Esophagus squamous epithelium (tissue), 5 donors: ENCODE measurements around the gene COG2. TPM values are rescaled to one million over a fixed set of nuclear protein-coding genes. Genes with fewer than 3 reads are reported as not detected.

ENCODE experiments used
- DNase-seq: peaks from one replicate; lab custom pipeline; 2025; lab: John Stamatoyannopoulos, UW
- H3K27ac ChIP-seq, 4 donors: fragments of 200-600 bp; sonication (generic); one replicate each; pipeline ENCODE4 v1.5.1; 2016 to 2019; ENCODE audit warnings: mild to moderate bottlenecking in 1 of 4
- H3K27me3 ChIP-seq, 4 donors: fragments of 200-600 bp; sonication (generic); 1 replicate in 3 of 4; 2 replicates in 1 of 4; pipeline versions ENCODE4 v1.5.1 to v1.6.0; 2017 to 2021; ENCODE audit warnings: antibody characterized with exemption in 1 of 4
- H3K36me3 ChIP-seq, 3 donors: fragments of 200-600 bp; sonication (generic); one replicate each; pipeline ENCODE4 v1.5.1; 2016 to 2019
- H3K4me1 ChIP-seq, 3 donors: fragments of 200-600 bp; sonication (generic); one replicate each; pipeline ENCODE4 v1.5.1; 2017 to 2019
- H3K4me3 ChIP-seq, 4 donors: fragments of 200-600 bp; sonication (generic); 1 replicate in 3 of 4; 2 replicates in 1 of 4; pipeline ENCODE4 v1.5.1; 2016 to 2019; ENCODE audit warnings: mild to moderate bottlenecking in 2 of 4, moderate library complexity in 1 of 4
- H3K9me3 ChIP-seq, 3 donors: fragments of 200-600 bp; sonication (generic); one replicate each; pipeline ENCODE4 v1.5.1; 2016 to 2019
- CTCF ChIP-seq, 6 experiments: fragments of 450-650 bp in 4 of 6; fragments of 200-600 bp in 2 of 6; sonication (generic) in 2 of 6; IDR thresholded peaks; one replicate each; pipeline ENCODE4 v1.5.1; 2016 to 2019; ENCODE audit warnings: antibody characterized with exemption in 6 of 6, mild to moderate bottlenecking in 4 of 6, moderate library complexity in 4 of 6
- POLR2A ChIP-seq, 4 donors: fragments of 450-650 bp; IDR thresholded peaks; one replicate each; pipeline ENCODE4 v1.6.1; 2017; ENCODE audit warnings: antibody characterized with exemption in 4 of 4, mild to moderate bottlenecking in 4 of 4, moderate library complexity in 3 of 4
- WGBS, 2 donors: methylation state at CpG; one replicate each; pipeline ENCODE4 v1.1.5; 2018; 5-methylcytosine and 5-hydroxymethylcytosine counted together
- intact Hi-C: fragments of 100-400 bp; cut with DNase I; formaldehyde crosslinking; loops from one replicate; pipeline ENCODE4 v1.15.0; 2022
- total RNA-seq, 4 donors: library from RNA; depleted of rRNA; stranded (reverse); fragments of >200 nt; gene quantifications; one replicate each; pipeline ENCODE4 v1.1.0, GENCODE V29; 2016
- donor health status: DM: yes; HTN: yes; CAD: no.

The COG2 gene
- total RNA-seq, 4 donors from 2014 or later: 12.7 to 27.7 (median 18.5) TPM

- no peaks in the 10 kb centered on the region for H3K9me3 ChIP-seq
- peaks cover 0 to 45% (median 4%) of the 10 kb centered on the region in 3 donors for H3K36me3 ChIP-seq
- 94 to 100% methylated on average over 2 of the region's 2 CpGs for WGBS, 2 donors
- DNase-seq: no peak
- H3K4me1 ChIP-seq: no peaks in the 10 kb centered on the region
- TF ChIP-seq CTCF (IDR thresholded peaks at IDR 0.05): no peak
- TF ChIP-seq POLR2A (IDR thresholded peaks at IDR 0.05): no peak
- intact Hi-C loops: no loop called here
- no peak overlapping the region for H3K4me3 ChIP-seq
- no peaks in the 10 kb centered on the region for H3K27me3 ChIP-seq
- no peak overlapping the region for H3K27ac ChIP-seq
Measured at GRCh38 chr1:230658691-230659090, 16.4 kb downstream of the COG2 start.

GRCh38 chr1:230661976-230662375 is 19.7 kb downstream of the COG2 start:
- intact Hi-C loops: no loop called here
- H3K27me3 ChIP-seq: no peaks in the 10 kb centered on the region
- TF ChIP-seq CTCF (IDR thresholded peaks at IDR 0.05): no peak
- TF ChIP-seq POLR2A (IDR thresholded peaks at IDR 0.05): no peak
- H3K4me3 ChIP-seq: no peak overlapping the region
- H3K9me3 ChIP-seq: no peaks in the 10 kb centered on the region
- no peaks in the 10 kb centered on the region for H3K4me1 ChIP-seq
- no peak overlapping the region for H3K27ac ChIP-seq
- 76 to 85% methylated on average over 4 of the region's 4 CpGs for WGBS, 2 donors
- peaks cover 6 to 77% (median 14%) of the 10 kb centered on the region in 3 donors for H3K36me3 ChIP-seq
- DNase-seq: no peak

GRCh38 chr1:230668227-230668626 is 25.9 kb downstream of the COG2 start:
- Histone ChIP-seq H3K4me3 (no peak overlapping the region), H3K36me3 (peaks cover 2 to 98% (median 14%) of the 10 kb centered on the region in 3 donors), H3K4me1 (no peaks in the 10 kb centered on the region), H3K27me3 (no peaks in the 10 kb centered on the region), H3K27ac (no peak overlapping the region), H3K9me3 (no peaks in the 10 kb centered on the region)
- DNase-seq: no peak
- intact Hi-C loops: no loop called here
- TF ChIP-seq CTCF (IDR thresholded peaks at IDR 0.05) (no peak), POLR2A (IDR thresholded peaks at IDR 0.05) (no peak)
- WGBS, 2 donors: 89 to 92% methylated on average over 6 of the region's 6 CpGs

GRCh38 chr1:230669543-230669942 is 27.3 kb downstream of the COG2 start:
- 94% methylated on average over 8 of the region's 8 CpGs for WGBS, 2 donors

GRCh38 chr1:230674581-230674980 is 32.3 kb downstream of the COG2 start:
- no peak overlapping the region for H3K4me3 ChIP-seq
- WGBS, 2 donors: 98 to 100% methylated on average over 2 of the region's 2 CpGs
- no peaks in the 10 kb centered on the region for H3K4me1 ChIP-seq
- no peak overlapping the region for H3K27ac ChIP-seq
- no peak for DNase-seq
- H3K9me3 ChIP-seq: no peaks in the 10 kb centered on the region
- no peak for TF ChIP-seq CTCF (IDR thresholded peaks at IDR 0.05)
- TF ChIP-seq POLR2A (IDR thresholded peaks at IDR 0.05): no peak
- intact Hi-C loops: no loop called here
- peaks cover 5 to 99% (median 5%) of the 10 kb centered on the region in 3 donors for H3K36me3 ChIP-seq
- no peaks in the 10 kb centered on the region for H3K27me3 ChIP-seq

More at GRCh38 chr1:230669543-230669942, 27.3 kb downstream of the COG2 start:
- H3K27ac ChIP-seq: no peak overlapping the region
- no peaks in the 10 kb centered on the region for H3K9me3 ChIP-seq
- H3K36me3 ChIP-seq: peaks cover 3 to 99% (median 14%) of the 10 kb centered on the region in 3 donors
- no peaks in the 10 kb centered on the region for H3K27me3 ChIP-seq
- H3K4me3 ChIP-seq: no peak overlapping the region
- intact Hi-C loops: no loop called here
- no peak for TF ChIP-seq CTCF (IDR thresholded peaks at IDR 0.05)
- DNase-seq: no peak
- H3K4me1 ChIP-seq: no peaks in the 10 kb centered on the region
